HG02981 (cell line): ENCODE data around the gene MECP2.
A peak's percentile ranks its signal among the peaks of the same experiment; 100 is the strongest.
"Not testable (repeated sequence)": the region's sequence is repeated elsewhere in the genome, so short reads cannot be mapped to it uniquely, and the experiment has no call there.

ENCODE experiments used
- ATAC-seq: cut with Tn5 transposase; IDR thresholded peaks from one replicate; pipeline ENCODE4 v1.9.1; 2021; ENCODE audit warnings: mild to moderate bottlenecking, moderate library complexity; ENCODE audit not compliant: unreplicated experiment

Gene MECP2

GRCh38 chrX:153999359-154000037, 98.0 kb downstream of the MECP2 start:
- no peak for ATAC-seq

- ATAC-seq = no peak
Observed at GRCh38 chrX:153995504-153995903, 102.0 kb downstream of the MECP2 start.

GRCh38 chrX:153994398-153994797, 103.1 kb downstream of the MECP2 start:
- ATAC-seq = not testable (repeated sequence)

GRCh38 chrX:153993978-153994377, 103.5 kb downstream of the MECP2 start:
- ATAC-seq = no peak

GRCh38 chrX:153993079-153993478, 104.4 kb downstream of the MECP2 start:
- ATAC-seq = no peak

- no peak for ATAC-seq
Observed at GRCh38 chrX:153992180-153992579, 105.3 kb downstream of the MECP2 start.

GRCh38 chrX:153991013-153991580, 106.4 kb downstream of the MECP2 start:
- ATAC-seq = no peak

GRCh38 chrX:153989973-153990655, 107.4 kb downstream of the MECP2 start:
- no peak for ATAC-seq

GRCh38 chrX:153988493-153988892, 109.0 kb downstream of the MECP2 start:
- ATAC-seq = no peak

- no peak for ATAC-seq
Observed at GRCh38 chrX:153984351-153985178, 113.0 kb downstream of the MECP2 start.

GRCh38 chrX:153983321-153983801, 114.2 kb downstream of the MECP2 start:
- no peak for ATAC-seq

GRCh38 chrX:153981771-153982533, 115.6 kb downstream of the MECP2 start:
- no peak for ATAC-seq

- ATAC-seq = no peak
Observed at GRCh38 chrX:153981231-153981630, 116.3 kb downstream of the MECP2 start.

- ATAC-seq = not testable (repeated sequence)
Observed at GRCh38 chrX:153980394-153980793, 117.1 kb downstream of the MECP2 start.

- ATAC-seq = no peak
Observed at GRCh38 chrX:153974726-153975286, 122.7 kb downstream of the MECP2 start.

GRCh38 chrX:153974003-153974725, 123.4 kb downstream of the MECP2 start:
- no peak for ATAC-seq

- ATAC-seq = no peak
Observed at GRCh38 chrX:153973127-153974002, 124.2 kb downstream of the MECP2 start.

GRCh38 chrX:153972368-153973126, 125.0 kb downstream of the MECP2 start, which contains the start of gene TMEM187:
TMEM187 (plus strand) TSS chrX:153972754; CDS start chrX:153982063, 9,309 bp downstream.
- peak; percentile 47 for ATAC-seq
